ENCODE results near the gene RPTOR. TPM values are rescaled to one million over a fixed set of nuclear protein-coding genes. Genes with fewer than 3 reads are reported as not detected.

The RPTOR gene
- polyA plus RNA-seq, 1 donor from 2014 or later = 9.9 TPM

DNA sequence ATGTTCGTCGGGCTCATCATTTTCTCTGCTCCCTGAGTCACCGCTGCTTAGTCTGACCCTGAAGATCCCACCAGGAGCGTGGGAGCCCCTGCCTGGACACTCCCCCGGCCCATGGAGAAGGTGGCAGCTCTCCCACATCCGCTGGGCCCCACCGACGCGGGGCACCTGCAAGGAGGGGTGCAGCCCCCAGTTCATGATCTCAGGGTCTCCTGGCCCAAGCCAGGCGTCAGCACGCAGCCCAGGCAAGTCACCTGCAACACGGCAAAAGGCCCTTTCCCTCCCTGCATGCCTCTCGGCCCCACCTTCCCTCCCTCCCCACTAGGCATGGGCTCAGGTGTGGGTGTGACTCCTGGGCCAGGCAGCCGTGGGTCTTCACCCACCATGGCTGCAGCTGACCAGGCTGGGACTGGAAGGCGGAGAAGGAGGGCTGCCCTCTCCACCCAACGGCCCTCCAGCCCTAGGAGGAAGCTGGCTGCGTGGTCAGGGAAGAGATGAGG lies 437.3 kb downstream of the RPTOR start:
- Mint-ChIP-seq H3K27me3 (peaks cover 6% of the 10 kb centered on the region), H3K4me3 (no peak overlapping the region), H3K27ac (no peak overlapping the region), H3K4me1 (peaks cover 0 to 12% (median 7%) of the 10 kb centered on the region in 3 donors), H3K9me3 (no peaks in the 10 kb centered on the region), H3K36me3 (no peaks in the 10 kb centered on the region)

DNA sequence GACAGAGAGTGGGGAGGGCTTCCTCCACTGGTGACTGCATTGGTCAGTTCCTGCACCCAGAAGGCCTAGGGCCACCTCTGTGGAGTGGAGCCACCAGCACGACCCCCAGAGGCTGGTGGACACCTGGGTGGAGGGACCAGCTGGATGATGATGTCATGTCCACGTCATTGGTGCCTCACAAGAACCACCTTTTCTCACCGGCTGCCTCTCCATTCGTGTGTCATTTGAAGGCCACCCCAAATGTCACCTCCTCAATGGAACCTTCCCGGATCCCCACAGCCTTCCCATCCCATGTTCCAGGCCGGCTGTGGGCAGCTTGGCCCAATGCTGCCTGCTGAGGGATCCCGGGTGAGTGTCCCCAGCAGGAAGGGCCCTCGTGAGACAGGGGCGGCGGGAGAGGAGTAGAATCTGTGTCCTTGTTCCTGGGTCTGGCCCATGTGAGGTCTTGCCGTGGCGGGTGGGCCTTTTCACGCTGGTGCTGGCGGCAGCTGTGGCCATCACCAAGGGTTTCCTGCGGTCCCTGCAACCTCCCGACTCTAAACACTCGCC lies 437.9 kb downstream of the RPTOR start:
- no peaks in the 10 kb centered on the region for H3K36me3 Mint-ChIP-seq
- no peaks in the 10 kb centered on the region for H3K9me3 Mint-ChIP-seq
- H3K27ac Mint-ChIP-seq = no peak overlapping the region
- H3K27me3 Mint-ChIP-seq = peaks cover 5% of the 10 kb centered on the region
- no peak overlapping the region for H3K4me3 Mint-ChIP-seq
- peaks cover under 1 to 15% (median 11%) of the 10 kb centered on the region in 3 donors for H3K4me1 Mint-ChIP-seq

DNA sequence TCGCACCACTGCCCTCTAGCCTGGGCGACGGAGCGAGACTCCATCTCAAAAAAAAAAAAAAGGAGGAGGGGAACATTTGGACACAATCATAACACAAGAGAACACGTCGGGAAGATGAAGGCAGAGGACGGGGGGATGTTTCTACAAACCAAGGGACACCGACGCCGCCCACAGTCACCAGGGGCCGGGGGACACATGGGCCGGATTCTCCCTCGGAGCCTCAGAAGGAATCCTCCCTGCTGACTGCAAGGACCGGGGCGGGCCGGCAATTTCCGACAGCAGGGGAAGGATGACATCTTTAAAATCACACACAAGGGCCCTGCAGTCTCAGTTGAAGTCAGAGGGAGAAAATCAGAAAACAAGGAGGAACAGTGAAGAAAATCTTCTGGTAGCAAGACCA lies 438.9 kb downstream of the RPTOR start:
- Mint-ChIP-seq H3K4me3 (peak overlapping the region in 1 of 4 donors; percentile 37), H3K36me3 (no peaks in the 10 kb centered on the region), H3K9me3 (no peaks in the 10 kb centered on the region), H3K27me3 (peaks cover 5% of the 10 kb centered on the region), H3K27ac (peak overlapping the region in 1 of 3 donors; percentile 64), H3K4me1 (peaks cover 4 to 18% (median 14%) of the 10 kb centered on the region in 3 donors)

DNA sequence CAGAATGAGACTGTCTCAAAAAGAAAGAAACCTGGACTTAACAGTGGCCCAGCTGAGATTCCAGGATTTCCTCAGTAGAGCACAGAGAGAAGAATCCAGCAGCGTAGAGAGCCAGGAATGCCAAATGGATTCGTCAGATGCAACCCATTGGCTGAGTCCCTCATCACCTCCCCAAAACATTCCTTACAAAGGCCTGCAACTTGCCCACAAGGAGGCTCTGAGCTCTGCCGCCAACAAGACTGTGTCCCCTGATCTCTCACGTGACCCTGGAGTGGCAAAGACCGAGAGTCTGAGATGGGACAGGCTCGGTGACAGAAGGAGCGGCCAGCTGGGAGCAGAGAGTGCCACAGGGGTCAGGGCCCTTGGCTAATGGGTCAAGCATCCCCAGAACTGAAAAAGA lies 440.1 kb downstream of the RPTOR start:
- Mint-ChIP-seq H3K9me3 (no peaks in the 10 kb centered on the region), H3K4me3 (no peak overlapping the region), H3K27ac (no peak overlapping the region), H3K4me1 (peaks cover 10 to 24% (median 19%) of the 10 kb centered on the region in 3 donors), H3K27me3 (peaks cover 5% of the 10 kb centered on the region), H3K36me3 (no peaks in the 10 kb centered on the region)

DNA sequence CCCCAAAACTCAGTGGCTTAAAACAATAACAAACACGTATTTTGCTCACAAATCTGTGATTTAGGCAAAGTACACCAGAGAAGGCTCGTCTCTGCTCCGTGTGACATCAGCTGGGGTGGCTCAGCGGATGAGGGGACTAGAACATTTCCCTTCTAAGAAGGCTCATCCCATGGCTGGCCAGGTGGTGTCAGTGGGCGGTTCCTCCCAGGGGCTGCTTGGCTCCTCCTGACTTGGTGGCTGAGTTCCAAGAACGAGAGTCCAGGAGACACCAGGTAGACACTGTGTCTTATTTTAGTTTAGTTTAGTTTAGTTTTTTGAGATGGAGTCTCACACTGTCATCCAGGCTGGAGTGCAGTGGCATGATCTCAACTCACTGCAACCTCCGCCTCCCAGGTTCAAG lies 441.4 kb downstream of the RPTOR start:
- H3K4me3 Mint-ChIP-seq = no peak overlapping the region
- peaks cover 2% of the 10 kb centered on the region for H3K27me3 Mint-ChIP-seq
- H3K9me3 Mint-ChIP-seq = no peaks in the 10 kb centered on the region
- no peaks in the 10 kb centered on the region for H3K36me3 Mint-ChIP-seq
- H3K27ac Mint-ChIP-seq = no peak overlapping the region
- peaks cover 10 to 19% (median 17%) of the 10 kb centered on the region in 3 donors for H3K4me1 Mint-ChIP-seq

DNA sequence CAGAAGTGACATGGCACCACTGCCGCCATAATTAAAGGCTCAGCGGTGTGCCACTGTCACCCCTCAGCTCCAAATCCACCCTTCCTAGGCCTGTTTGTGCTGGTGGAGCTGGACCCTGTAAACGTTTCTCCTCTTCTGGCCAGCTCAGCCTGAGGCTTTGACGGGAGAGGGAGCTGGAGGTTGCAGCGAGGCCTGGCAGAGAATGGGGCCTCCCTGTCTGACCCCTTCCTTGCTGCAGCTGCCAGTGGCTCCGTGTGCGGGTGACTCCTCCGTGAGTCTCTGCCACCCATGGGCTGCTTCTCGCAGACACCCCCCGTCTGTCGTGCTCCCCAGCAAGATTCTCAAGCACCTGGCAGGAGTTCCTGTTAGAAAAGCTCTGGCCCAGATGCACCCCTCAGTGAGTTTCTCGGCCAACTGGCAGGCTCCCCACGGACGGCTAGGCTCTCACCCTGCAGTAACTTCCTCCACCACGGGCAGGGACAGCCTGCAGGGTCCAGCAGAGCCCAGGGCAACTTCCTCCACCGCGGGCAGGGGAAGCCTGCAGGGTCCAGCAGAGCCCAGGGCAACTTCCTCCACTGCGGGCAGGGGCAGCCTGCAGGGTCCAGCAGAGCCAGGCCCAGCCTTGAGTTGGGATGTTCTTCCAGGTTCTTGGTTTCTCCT lies 442.3 kb downstream of the RPTOR start:
- peaks cover 10 to 20% (median 17%) of the 10 kb centered on the region in 3 donors for H3K4me1 Mint-ChIP-seq
- peak overlapping the region in 1 of 4 donors; percentile 85 for H3K4me3 Mint-ChIP-seq
- H3K27me3 Mint-ChIP-seq = peaks cover 2% of the 10 kb centered on the region
- no peaks in the 10 kb centered on the region for H3K9me3 Mint-ChIP-seq
- peak overlapping the region in 1 of 3 donors; percentile 70 for H3K27ac Mint-ChIP-seq
- H3K36me3 Mint-ChIP-seq = no peaks in the 10 kb centered on the region

DNA sequence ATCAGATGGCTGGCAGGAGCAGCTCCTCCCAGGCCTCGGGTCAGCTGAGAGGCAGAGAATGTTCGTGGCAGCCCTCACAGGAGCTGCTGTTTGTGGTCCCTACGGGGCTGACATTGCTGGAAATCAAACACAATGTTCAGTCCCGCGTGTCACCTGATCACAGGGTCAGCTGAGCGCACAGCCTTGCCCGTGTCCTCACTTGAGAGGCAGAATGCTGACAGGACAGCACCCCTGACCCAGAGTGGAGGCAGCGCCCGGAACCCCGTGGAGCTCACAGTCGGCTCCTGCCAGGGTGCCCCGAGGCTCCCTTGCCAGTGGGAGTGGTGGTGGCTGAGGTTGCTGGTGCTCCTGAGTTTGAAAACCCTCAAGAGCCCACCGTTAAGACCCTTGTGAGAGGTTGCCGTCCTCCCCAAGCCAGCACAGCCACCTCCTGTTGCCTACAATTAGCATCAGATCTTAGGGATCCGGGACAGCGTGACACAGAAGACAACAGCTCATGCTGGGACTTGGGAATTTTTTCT lies 443.4 kb downstream of the RPTOR start:
- H3K4me3 Mint-ChIP-seq = peak overlapping the region in 3 of 4 donors; percentile 39 to 87 (median 65)
- peaks cover 2% of the 10 kb centered on the region for H3K27me3 Mint-ChIP-seq
- no peaks in the 10 kb centered on the region for H3K36me3 Mint-ChIP-seq
- no peaks in the 10 kb centered on the region for H3K9me3 Mint-ChIP-seq
- H3K4me1 Mint-ChIP-seq = peaks cover 15 to 25% (median 22%) of the 10 kb centered on the region in 3 donors
- H3K27ac Mint-ChIP-seq = peak overlapping the region in 2 of 3 donors; percentile 70 to 78

DNA sequence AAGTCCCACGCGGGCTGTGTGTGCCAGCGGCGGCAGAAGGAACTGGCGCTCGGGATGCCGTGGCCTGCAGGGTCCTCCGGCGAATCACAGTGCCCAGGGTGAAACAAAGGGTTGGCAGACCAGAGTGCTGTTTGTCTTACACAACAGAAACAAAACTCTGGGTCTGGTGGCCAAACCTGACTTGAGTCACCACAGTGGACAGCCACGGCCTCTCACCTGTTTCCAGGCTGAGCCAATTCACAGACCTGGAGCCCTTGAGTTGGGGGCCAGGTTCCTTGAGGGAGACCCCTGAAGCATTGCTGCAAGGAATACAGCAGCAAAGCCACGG lies 444.9 kb downstream of the RPTOR start:
- Mint-ChIP-seq H3K27me3 (peaks cover 2% of the 10 kb centered on the region), H3K36me3 (no peaks in the 10 kb centered on the region), H3K9me3 (no peaks in the 10 kb centered on the region), H3K4me1 (peaks cover 16 to 25% (median 25%) of the 10 kb centered on the region in 3 donors), H3K27ac (peak overlapping the region in 1 of 3 donors; percentile 96), H3K4me3 (peak overlapping the region in 2 of 4 donors; percentile 21 to 87)

DNA sequence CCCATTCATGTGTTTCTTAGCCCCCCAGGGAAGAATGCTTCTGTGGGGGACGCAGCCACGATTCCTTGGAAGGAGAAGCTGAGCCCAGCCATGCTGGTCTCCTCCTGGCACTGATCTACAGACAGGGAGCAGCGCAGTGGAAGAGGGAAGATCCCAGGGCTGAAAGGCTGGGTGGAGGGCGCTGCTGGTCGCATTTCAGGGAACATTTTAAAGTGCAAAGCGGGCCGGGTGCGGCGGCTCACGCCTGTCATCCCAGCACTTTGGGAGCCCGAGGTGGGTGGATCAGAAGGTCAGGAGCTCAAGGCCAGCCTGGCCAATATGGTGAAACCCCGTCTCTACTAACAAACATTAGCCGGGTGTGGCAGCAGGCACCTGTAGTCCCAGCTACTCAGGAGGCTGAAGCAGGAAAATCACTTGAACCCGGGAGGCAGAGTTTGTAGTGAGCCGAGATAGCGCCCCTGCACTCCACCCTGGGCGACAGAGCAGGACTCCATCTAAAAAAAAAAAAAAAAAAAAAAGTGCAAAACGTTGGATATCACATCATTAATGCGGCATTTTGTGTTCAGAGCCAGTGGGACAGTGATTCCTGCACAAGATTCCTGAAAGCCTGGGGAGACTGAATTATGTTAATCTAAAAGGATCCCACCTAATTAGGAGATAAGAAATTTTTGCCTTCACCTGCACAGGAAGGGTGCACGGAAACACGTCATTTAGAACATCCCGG lies 446.4 kb downstream of the RPTOR start:
- Mint-ChIP-seq H3K9me3 (no peaks in the 10 kb centered on the region), H3K27me3 (peaks cover 2% of the 10 kb centered on the region), H3K4me3 (peak overlapping the region; percentile 79 to 91 (median 84)), H3K4me1 (peaks cover 16 to 25% (median 23%) of the 10 kb centered on the region in 3 donors), H3K27ac (peak overlapping the region; percentile 57 to 96 (median 95)), H3K36me3 (no peaks in the 10 kb centered on the region)

DNA sequence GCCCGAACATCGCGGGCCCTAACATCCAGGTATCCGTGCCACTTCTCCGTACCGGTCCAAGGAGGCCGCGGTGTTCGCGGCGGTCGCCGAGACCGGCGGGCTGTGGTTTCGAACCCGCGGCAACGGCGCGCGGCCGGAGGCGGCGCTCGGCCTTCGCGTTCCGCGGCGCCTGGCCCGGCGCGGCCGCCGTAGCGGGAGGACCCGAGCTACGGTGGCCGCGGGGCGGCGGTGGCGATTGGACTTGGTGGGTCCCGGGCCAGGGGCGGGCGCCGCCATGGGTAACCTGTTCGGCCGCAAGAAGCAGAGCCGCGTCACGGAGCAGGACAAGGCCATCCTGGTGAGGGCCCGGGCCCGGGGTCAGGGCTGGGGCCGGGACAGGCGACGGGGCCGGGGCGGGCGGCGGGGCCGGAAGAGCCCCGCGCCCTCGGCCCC lies 447.0 kb downstream of the RPTOR start, which contains the start of gene CHMP6:
Gene CHMP6 (plus strand): TSS at position 197 of the 432 bp plus-strand sequence. CDS start 78 bp downstream, at position 275.
- H3K27ac Mint-ChIP-seq = peak within 1 kb of the TSS; percentile 71 to 96 (median 95)
- H3K9me3 Mint-ChIP-seq = no peaks in the 10 kb centered on the region
- peaks cover 3% of the 10 kb centered on the region for H3K36me3 Mint-ChIP-seq
- peak within 1 kb of the TSS; percentile 79 to 92 (median 85) for H3K4me3 Mint-ChIP-seq
- H3K4me1 Mint-ChIP-seq = peaks cover 16 to 24% (median 22%) of the 10 kb centered on the region in 3 donors
- H3K27me3 Mint-ChIP-seq = peaks cover 2% of the 10 kb centered on the region

DNA sequence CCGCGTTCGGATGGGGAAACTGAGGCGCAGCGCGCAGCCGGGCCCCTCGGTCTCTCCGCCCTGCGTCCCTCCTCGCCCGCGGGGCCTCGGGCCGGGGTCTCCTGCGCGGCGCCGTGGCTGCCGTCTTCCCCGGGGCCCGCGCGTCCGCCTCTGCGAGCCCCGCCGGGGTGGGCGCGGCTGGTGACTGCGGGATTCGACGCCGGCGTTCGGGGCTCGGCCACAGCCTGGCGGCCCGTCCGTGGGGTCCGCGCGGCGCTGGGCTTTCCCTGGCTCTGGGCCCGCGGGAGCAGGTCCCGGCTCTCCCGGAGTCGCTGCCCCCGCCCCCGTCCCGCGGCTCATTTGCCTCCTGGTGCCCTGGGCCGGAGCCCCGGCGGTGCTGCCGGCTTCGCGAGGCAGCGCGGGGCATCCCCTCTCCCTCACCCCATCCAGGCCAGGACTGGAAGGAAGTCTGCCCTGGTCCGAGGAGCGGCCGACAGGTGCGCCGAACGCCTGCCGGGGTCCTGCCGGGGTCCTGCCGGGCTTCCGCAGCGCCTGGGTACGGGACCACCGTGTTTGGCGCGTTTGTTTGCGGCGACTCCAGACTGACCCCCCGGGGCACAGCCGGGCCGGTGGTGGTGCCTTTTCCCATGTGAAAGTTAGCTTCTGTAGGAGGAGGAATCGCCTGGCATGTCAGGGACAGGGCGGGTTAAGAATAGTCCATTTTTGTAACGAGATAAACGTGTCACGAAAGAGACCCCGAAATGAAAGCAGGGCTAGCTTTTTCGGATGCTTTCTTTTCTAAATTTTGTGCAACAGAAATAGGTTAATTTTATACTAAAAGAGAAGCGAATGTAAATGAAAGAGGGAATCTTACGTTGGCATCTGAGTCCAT lies 447.7 kb downstream of the RPTOR start:
- H3K27me3 Mint-ChIP-seq = no peaks in the 10 kb centered on the region
- peaks cover 16 to 19% (median 19%) of the 10 kb centered on the region in 3 donors for H3K4me1 Mint-ChIP-seq
- H3K4me3 Mint-ChIP-seq = peak overlapping the region; percentile 49 to 92 (median 82)

DNA sequence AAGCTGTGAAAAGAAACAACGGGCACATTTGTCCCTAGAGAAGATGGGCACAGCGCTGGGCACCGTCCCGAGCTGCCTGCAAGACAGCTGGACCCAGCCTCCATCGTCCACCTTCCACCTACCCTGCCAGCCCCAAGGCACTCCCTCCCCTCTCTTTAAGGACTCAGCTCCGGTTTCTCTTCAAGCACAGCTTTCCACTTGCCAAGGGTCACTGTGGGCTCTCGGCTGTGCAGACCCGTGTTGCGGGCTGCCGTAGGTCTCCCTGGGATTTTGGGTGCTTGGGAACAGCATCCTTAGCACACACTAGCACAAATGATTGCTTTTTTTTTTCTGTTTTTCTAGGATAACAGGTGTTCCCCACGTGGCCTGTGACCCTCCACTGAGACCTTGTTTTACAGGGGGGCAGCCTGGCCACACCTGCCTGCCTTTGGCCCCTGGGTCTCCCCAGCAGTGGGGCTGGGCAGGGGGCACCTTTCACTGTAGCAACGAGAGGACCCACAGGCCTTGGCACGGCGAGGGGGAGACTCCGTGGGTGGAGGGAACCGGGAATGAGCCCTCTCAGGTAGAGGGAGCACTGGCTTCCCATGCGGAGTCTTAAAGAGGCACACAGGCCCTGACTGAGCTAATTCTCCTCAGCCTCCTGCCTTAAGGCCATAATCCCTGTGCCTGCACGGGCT lies 448.4 kb downstream of the RPTOR start:
- peak overlapping the region; percentile 75 to 92 (median 84) for H3K4me3 Mint-ChIP-seq
- H3K27me3 Mint-ChIP-seq = no peaks in the 10 kb centered on the region
- H3K27ac Mint-ChIP-seq = peak overlapping the region; percentile 71 to 95 (median 88)
- H3K36me3 Mint-ChIP-seq = peaks cover 3% of the 10 kb centered on the region
- peaks cover 12 to 14% (median 14%) of the 10 kb centered on the region in 3 donors for H3K4me1 Mint-ChIP-seq
- H3K9me3 Mint-ChIP-seq = no peaks in the 10 kb centered on the region

More for the DNA sequence above, 447.7 kb downstream of the RPTOR start:
- no peaks in the 10 kb centered on the region for H3K9me3 Mint-ChIP-seq
- peaks cover 3% of the 10 kb centered on the region for H3K36me3 Mint-ChIP-seq
- H3K27ac Mint-ChIP-seq = peak overlapping the region; percentile 71 to 95 (median 88)

DNA sequence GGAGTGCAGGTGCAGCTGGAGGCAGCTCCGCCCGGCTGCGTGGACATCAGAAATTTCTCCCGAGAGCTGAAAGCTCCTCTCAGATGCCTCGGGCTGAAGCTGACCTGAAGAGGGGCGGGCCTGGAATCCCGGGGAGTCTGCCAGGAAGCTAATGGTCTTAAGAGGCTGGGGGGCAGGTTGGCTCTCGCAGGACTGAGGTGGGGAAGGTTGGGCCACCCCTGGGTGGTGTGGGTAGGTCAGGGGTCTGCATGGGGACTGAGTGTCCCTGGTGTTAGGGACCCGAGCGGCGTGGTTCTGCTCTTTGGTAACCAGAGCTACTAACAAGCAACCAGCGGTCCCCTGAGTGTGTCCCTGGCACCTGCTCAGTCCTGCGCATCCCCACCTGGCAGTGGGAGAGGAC lies 450.5 kb downstream of the RPTOR start:
- peak overlapping the region in 1 of 3 donors; percentile 73 for H3K27ac Mint-ChIP-seq
- peak overlapping the region in 1 of 4 donors; percentile 77 for H3K4me3 Mint-ChIP-seq
- no peaks in the 10 kb centered on the region for H3K9me3 Mint-ChIP-seq
- H3K27me3 Mint-ChIP-seq = no peaks in the 10 kb centered on the region
- peaks cover 3% of the 10 kb centered on the region for H3K36me3 Mint-ChIP-seq
- peaks cover 6 to 9% (median 8%) of the 10 kb centered on the region in 3 donors for H3K4me1 Mint-ChIP-seq
